ENCODE data around the gene TSC2. TPM values are rescaled to one million over a fixed set of nuclear protein-coding genes. Genes with fewer than 3 reads are reported as not detected.

Gene TSC2
- polyA plus RNA-seq, 1 donor from 2014 or later, result 69.2 TPM

GRCh38 chr16:2085669-2086068 is 37.9 kb downstream of the TSC2 start:
- H3K27ac ChIP-seq (ENCODE audit: low read length), result no peak overlapping the region
- no peaks in the 10 kb centered on the region for H3K9me3 ChIP-seq (ENCODE audit: low read length)

DNA sequence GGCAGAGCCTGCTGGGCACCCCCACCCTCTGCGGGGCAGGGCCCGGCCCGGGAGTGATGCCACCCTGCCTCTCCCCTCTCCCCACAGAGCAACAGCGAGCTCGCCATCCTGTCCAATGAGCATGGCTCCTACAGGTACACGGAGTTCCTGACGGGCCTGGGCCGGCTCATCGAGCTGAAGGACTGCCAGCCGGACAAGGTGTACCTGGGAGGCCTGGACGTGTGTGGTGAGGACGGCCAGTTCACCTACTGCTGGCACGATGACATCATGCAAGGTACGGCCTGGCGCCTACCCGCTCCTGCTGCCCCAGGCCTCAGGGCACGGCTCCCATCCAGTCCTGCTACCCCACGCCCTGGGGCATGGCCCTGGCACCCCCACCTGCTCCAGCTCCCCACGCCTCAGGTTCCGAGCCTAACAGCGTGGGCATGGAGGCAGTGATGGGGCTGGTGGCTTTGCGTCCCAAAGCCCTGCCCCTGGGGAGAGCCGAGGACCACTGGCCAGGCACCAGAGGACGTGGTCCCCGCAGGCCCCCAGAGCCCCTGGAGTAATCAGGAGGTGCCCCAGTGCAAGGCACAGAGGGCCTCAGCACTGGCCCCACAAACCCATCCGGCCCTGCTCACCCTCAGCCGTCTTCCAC is 38.4 kb downstream of the TSC2 start:
- Histone ChIP-seq H4K20me1 (ENCODE audit: insufficient read depth) (no peaks in the 10 kb centered on the region), H3K9me2 (ENCODE audit: insufficient read depth, low read length) (no peaks in the 10 kb centered on the region), H3K27me3 (ENCODE audit: insufficient read depth, low read depth, low read length) (no peaks in the 10 kb centered on the region), H3K9ac (ENCODE audit: low read length) (no peak overlapping the region), H2AFZ (ENCODE audit: low read depth, low read length) (no peak overlapping the region), H3K36me3 (ENCODE audit: insufficient read depth, low read length) (no peaks in the 10 kb centered on the region), H3K4me2 (ENCODE audit: low read length) (no peak overlapping the region), H3K27ac (ENCODE audit: low read length) (no peak overlapping the region), H3F3A (ENCODE audit: insufficient read depth, low read length, poor library complexity, severe bottlenecking) (no peaks in the 10 kb centered on the region), H3K79me2 (replicated peaks; ENCODE audit: insufficient read depth, low read length) (no peaks in the 10 kb centered on the region), H3K9me3 (ENCODE audit: low read length) (no peaks in the 10 kb centered on the region), H3K4me3 (ENCODE audit: low read length) (no peak overlapping the region)
- TF ChIP-seq MXI1 (conservative IDR thresholded peaks at IDR 0.05; ENCODE audit: poor library complexity, severe bottlenecking) (no peak), TAF1 (IDR thresholded peaks at IDR 0.05; ENCODE audit: low read depth) (no peak), REST (IDR thresholded peaks at IDR 0.05; ENCODE audit: borderline replicate concordance) (no peak), EP300 (conservative IDR thresholded peaks at IDR 0.05; ENCODE audit: poor library complexity, severe bottlenecking) (no peak), SMC3 (conservative IDR thresholded peaks at IDR 0.05; ENCODE audit: poor library complexity) (no peak), EZH2 (IDR thresholded peaks at IDR 0.05; ENCODE audit: borderline replicate concordance, insufficient read depth, low read length, poor library complexity, severe bottlenecking) (no peak)
- TF ChIP-seq, protein P1, sequence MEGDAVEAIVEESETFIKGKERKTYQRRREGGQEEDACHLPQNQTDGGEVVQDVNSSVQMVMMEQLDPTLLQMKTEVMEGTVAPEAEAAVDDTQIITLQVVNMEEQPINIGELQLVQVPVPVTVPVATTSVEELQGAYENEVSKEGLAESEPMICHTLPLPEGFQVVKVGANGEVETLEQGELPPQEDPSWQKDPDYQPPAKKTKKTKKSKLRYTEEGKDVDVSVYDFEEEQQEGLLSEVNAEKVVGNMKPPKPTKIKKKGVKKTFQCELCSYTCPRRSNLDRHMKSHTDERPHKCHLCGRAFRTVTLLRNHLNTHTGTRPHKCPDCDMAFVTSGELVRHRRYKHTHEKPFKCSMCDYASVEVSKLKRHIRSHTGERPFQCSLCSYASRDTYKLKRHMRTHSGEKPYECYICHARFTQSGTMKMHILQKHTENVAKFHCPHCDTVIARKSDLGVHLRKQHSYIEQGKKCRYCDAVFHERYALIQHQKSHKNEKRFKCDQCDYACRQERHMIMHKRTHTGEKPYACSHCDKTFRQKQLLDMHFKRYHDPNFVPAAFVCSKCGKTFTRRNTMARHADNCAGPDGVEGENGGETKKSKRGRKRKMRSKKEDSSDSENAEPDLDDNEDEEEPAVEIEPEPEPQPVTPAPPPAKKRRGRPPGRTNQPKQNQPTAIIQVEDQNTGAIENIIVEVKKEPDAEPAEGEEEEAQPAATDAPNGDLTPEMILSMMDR (IDR thresholded peaks at IDR 0.05; ENCODE audit: poor library complexity, severe bottlenecking), result no peak

More at GRCh38 chr16:2085669-2086068, 37.9 kb downstream of the TSC2 start:
- H4K20me1 ChIP-seq (ENCODE audit: insufficient read depth), result no peaks in the 10 kb centered on the region
- no peaks in the 10 kb centered on the region for H3K36me3 ChIP-seq (ENCODE audit: insufficient read depth, low read length)
- no peak overlapping the region for H3K4me3 ChIP-seq (ENCODE audit: low read length)
- H2AFZ ChIP-seq (ENCODE audit: low read depth, low read length), result no peak overlapping the region
- H3F3A ChIP-seq (ENCODE audit: insufficient read depth, low read length, poor library complexity, severe bottlenecking), result no peaks in the 10 kb centered on the region
- H3K4me2 ChIP-seq (ENCODE audit: low read length), result no peak overlapping the region
- no peaks in the 10 kb centered on the region for H3K79me2 ChIP-seq (replicated peaks; ENCODE audit: insufficient read depth, low read length)
- TF ChIP-seq SMC3 (conservative IDR thresholded peaks at IDR 0.05; ENCODE audit: poor library complexity) (no peak), POLR2AphosphoS5 (IDR thresholded peaks at IDR 0.05) (no peak), MXI1 (conservative IDR thresholded peaks at IDR 0.05; ENCODE audit: poor library complexity, severe bottlenecking) (no peak), REST (IDR thresholded peaks at IDR 0.05; ENCODE audit: borderline replicate concordance) (no peak), EP300 (conservative IDR thresholded peaks at IDR 0.05; ENCODE audit: poor library complexity, severe bottlenecking) (no peak), EZH2 (IDR thresholded peaks at IDR 0.05; ENCODE audit: borderline replicate concordance, insufficient read depth, low read length, poor library complexity, severe bottlenecking) (no peak), RAD21 (conservative IDR thresholded peaks at IDR 0.05) (no peak), TAF1 (IDR thresholded peaks at IDR 0.05; ENCODE audit: low read depth) (no peak)
- TF ChIP-seq, protein P1 (IDR thresholded peaks at IDR 0.05; ENCODE audit: poor library complexity, severe bottlenecking), result no peak
- no peaks in the 10 kb centered on the region for H3K9me2 ChIP-seq (ENCODE audit: insufficient read depth, low read length)
- no peak overlapping the region for H3K9ac ChIP-seq (ENCODE audit: low read length)
- H3K27me3 ChIP-seq (ENCODE audit: insufficient read depth, low read depth, low read length), result no peaks in the 10 kb centered on the region
